Measurements from ENCODE around the gene IL22. TPM values are rescaled to one million over a fixed set of nuclear protein-coding genes. Genes with fewer than 3 reads are reported as not detected.
A peak's percentile ranks its signal among the peaks of the same experiment; 100 is the strongest.

The IL22 gene
- total RNA-seq, 1 experiment from 2014 or later: not detected

DNA sequence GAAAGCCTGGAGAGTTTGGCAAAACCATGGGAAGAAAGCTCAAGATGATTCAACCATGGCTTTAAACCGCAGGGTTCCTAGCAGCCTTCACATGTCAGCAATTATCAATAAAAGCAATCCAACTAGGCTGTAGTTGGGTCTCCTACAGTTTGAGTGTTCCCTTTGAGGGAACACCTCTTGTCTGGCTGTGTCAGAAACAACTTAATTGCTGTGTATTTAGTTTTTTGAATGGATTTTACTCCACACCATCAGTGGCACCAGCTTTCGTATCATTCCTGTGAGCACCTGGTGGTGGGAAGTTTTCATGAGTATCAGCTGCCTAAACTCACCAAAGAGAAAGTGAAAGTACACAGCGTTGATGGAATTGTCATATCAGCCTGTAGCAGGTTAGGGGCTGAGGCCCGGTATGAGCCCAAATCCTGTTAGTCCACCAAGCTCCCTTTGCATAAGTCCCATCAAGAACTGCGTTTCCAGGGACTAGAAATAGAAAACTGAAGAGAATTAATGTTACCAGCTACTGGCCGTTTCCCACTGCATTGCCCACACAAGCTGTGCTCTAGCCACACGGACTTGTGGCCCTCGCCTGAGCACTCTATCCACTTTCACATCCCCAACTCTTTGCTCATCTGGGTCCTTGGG is 16.9 kb downstream of the IL22 start:
- Histone ChIP-seq H4K20me1 (ENCODE audit: low read length) (no peaks in the 10 kb centered on the region), H3K36me3 (ENCODE audit: low read depth, low read length) (no peaks in the 10 kb centered on the region), H3F3A (ENCODE audit: low read length, unreplicated experiment) (peaks cover 6% of the 10 kb centered on the region), H3K79me2 (ENCODE audit: low read length) (no peaks in the 10 kb centered on the region), H3K9me3 (ENCODE audit: low read length) (no peaks in the 10 kb centered on the region), H3K27ac (ENCODE audit: low read length) (no peak overlapping the region), H3K4me3 (ENCODE audit: low read length) (peak overlapping the region; percentile 34; the same call in 1 of the 2 replicates), H3K9me2 (replicated peaks; ENCODE audit: low read length) (no peaks in the 10 kb centered on the region), H3K27me3 (ENCODE audit: low read length) (no peaks in the 10 kb centered on the region), H3K4me2 (ENCODE audit: low read length) (peak overlapping the region; percentile 35), H3K4me1 (ENCODE audit: insufficient read depth, low read length) (peaks cover 28% of the 10 kb centered on the region), H3K9ac (ENCODE audit: low read length) (no peak overlapping the region), H2AFZ (ENCODE audit: low read length) (peak overlapping the region; percentile 14; the same call in 1 of the 2 replicates)
- intact Hi-C loops (cut with micrococcal nuclease): no loop called here
- no peak for ATAC-seq
- DNase-seq: peak; percentile 19
- POLR2A ChIA-PET (ENCODE audit: unreplicated experiment): interaction anchor here (0.6 kb wide), 1 partner anchor 23 kb away, joined by 3 read pairs; no protein-coding TSS in a partner anchor
- BruUV-seq (replicated peaks): no TSS peak
- CTCF ChIA-PET: no interaction called here
- TF ChIP-seq, protein P1, sequence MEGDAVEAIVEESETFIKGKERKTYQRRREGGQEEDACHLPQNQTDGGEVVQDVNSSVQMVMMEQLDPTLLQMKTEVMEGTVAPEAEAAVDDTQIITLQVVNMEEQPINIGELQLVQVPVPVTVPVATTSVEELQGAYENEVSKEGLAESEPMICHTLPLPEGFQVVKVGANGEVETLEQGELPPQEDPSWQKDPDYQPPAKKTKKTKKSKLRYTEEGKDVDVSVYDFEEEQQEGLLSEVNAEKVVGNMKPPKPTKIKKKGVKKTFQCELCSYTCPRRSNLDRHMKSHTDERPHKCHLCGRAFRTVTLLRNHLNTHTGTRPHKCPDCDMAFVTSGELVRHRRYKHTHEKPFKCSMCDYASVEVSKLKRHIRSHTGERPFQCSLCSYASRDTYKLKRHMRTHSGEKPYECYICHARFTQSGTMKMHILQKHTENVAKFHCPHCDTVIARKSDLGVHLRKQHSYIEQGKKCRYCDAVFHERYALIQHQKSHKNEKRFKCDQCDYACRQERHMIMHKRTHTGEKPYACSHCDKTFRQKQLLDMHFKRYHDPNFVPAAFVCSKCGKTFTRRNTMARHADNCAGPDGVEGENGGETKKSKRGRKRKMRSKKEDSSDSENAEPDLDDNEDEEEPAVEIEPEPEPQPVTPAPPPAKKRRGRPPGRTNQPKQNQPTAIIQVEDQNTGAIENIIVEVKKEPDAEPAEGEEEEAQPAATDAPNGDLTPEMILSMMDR (conservative IDR thresholded peaks at IDR 0.05; ENCODE audit: low read depth, low read length): no peak
- TF ChIP-seq EZH2phosphoT487 (IDR thresholded peaks at IDR 0.05; ENCODE audit: borderline replicate concordance, low read length) (no peak), EZH2 (IDR thresholded peaks at IDR 0.05; ENCODE audit: low read length, unreplicated experiment) (no peak)

- Histone ChIP-seq H3K36me3 (ENCODE audit: low read depth, low read length) (no peaks in the 10 kb centered on the region), H3K9ac (ENCODE audit: low read length) (no peak overlapping the region), H3K27me3 (ENCODE audit: low read length) (no peaks in the 10 kb centered on the region), H2AFZ (ENCODE audit: low read length) (no peak overlapping the region), H4K20me1 (ENCODE audit: low read length) (no peaks in the 10 kb centered on the region), H3K79me2 (ENCODE audit: low read length) (no peaks in the 10 kb centered on the region), H3K4me1 (ENCODE audit: insufficient read depth, low read length) (peaks cover 21% of the 10 kb centered on the region), H3K27ac (ENCODE audit: low read length) (no peak overlapping the region), H3K9me3 (ENCODE audit: low read length) (no peaks in the 10 kb centered on the region), H3K4me3 (ENCODE audit: low read length) (no peak overlapping the region), H3F3A (ENCODE audit: low read length, unreplicated experiment) (peaks cover 6% of the 10 kb centered on the region), H3K4me2 (ENCODE audit: low read length) (no peak overlapping the region), H3K9me2 (replicated peaks; ENCODE audit: low read length) (no peaks in the 10 kb centered on the region)
- DNase-seq (no peak), ATAC-seq (no peak)
- ChIA-PET POLR2A (ENCODE audit: unreplicated experiment) (no interaction called here), CTCF (no interaction called here)
- TF ChIP-seq EZH2phosphoT487 (IDR thresholded peaks at IDR 0.05; ENCODE audit: borderline replicate concordance, low read length) (no peak), EZH2 (IDR thresholded peaks at IDR 0.05; ENCODE audit: low read length, unreplicated experiment) (no peak)
- TF ChIP-seq, protein P1 (conservative IDR thresholded peaks at IDR 0.05; ENCODE audit: low read depth, low read length): no peak
- BruUV-seq (replicated peaks): no TSS peak
- intact Hi-C loops (cut with micrococcal nuclease): no loop called here
These were observed 17.8 kb downstream of the IL22 start for GRCh38 chr12:68235576-68235975.

DNA sequence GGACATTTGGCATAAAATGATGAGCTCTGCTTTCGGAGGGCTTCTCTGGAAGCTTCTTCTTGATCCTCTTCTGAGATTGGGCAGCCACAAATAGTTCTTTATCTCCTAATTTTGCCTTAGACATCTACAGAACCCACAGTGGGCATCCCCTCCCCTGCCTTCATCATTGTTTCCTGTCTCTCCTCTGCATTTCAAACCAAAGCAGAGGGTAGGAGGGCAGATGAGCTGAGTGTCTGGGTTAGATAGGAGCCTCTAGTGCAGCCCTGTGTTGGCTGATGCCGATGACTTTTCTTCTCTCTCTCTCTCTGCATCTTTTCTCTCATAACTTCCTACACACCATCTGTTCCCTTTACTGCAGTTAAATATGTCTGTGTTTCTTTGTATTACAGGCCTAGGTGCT is 19.3 kb downstream of the IL22 start:
- Histone ChIP-seq H3K9me2 (replicated peaks; ENCODE audit: low read length) (no peaks in the 10 kb centered on the region), H4K20me1 (ENCODE audit: low read length) (no peaks in the 10 kb centered on the region), H3F3A (ENCODE audit: low read length, unreplicated experiment) (no peaks in the 10 kb centered on the region), H2AFZ (ENCODE audit: low read length) (no peak overlapping the region), H3K4me2 (ENCODE audit: low read length) (no peak overlapping the region), H3K9me3 (ENCODE audit: low read length) (no peaks in the 10 kb centered on the region), H3K36me3 (ENCODE audit: low read depth, low read length) (no peaks in the 10 kb centered on the region), H3K9ac (ENCODE audit: low read length) (no peak overlapping the region), H3K4me3 (ENCODE audit: low read length) (no peak overlapping the region), H3K27me3 (ENCODE audit: low read length) (no peaks in the 10 kb centered on the region), H3K27ac (ENCODE audit: low read length) (no peak overlapping the region), H3K79me2 (ENCODE audit: low read length) (no peaks in the 10 kb centered on the region), H3K4me1 (ENCODE audit: insufficient read depth, low read length) (peaks cover 6% of the 10 kb centered on the region)
- no peak for DNase-seq
- ChIA-PET POLR2A (ENCODE audit: unreplicated experiment) (interaction anchor here (0.6 kb wide), 1 partner anchor 171 kb away, joined by 3 read pairs; no protein-coding TSS in a partner anchor), CTCF (no interaction called here)
- TF ChIP-seq, protein P1 (conservative IDR thresholded peaks at IDR 0.05; ENCODE audit: low read depth, low read length): no peak
- TF ChIP-seq EZH2 (IDR thresholded peaks at IDR 0.05; ENCODE audit: low read length, unreplicated experiment) (no peak), EZH2phosphoT487 (IDR thresholded peaks at IDR 0.05; ENCODE audit: borderline replicate concordance, low read length) (no peak)
- intact Hi-C loops (cut with micrococcal nuclease): no loop called here
- ATAC-seq: no peak
- no TSS peak for BruUV-seq (replicated peaks)
